Ishikawa (cell line): ENCODE results near the gene GARNL3.

Experiments used
- CEBPB ChIP-seq: IDR thresholded peaks from 2 replicates; pipeline ENCODE4 v1.6.1; 2012
- CREB1 ChIP-seq: IDR thresholded peaks from 2 replicates; pipeline ENCODE4 v1.6.1; 2012; ENCODE audit warnings: low read depth
- EGR1 ChIP-seq: IDR thresholded peaks from 2 replicates; pipeline ENCODE4 v1.6.1; 2012
- EP300 ChIP-seq: IDR thresholded peaks from 2 replicates; pipeline ENCODE4 v1.6.1; 2012; ENCODE audit warnings: borderline replicate concordance
- FOXM1 ChIP-seq: IDR thresholded peaks from 2 replicates; pipeline ENCODE4 v1.6.1; 2012; ENCODE audit warnings: low read depth, borderline replicate concordance
- NFIC ChIP-seq: IDR thresholded peaks from 2 replicates; pipeline ENCODE4 v1.6.1; 2012
- RAD21 ChIP-seq: IDR thresholded peaks from 2 replicates; pipeline ENCODE4 v1.6.1; 2012; ENCODE audit warnings: low read depth
- TAF1 ChIP-seq: IDR thresholded peaks from 2 replicates; pipeline ENCODE4 v1.6.1; 2012; ENCODE audit warnings: low read depth, mild to moderate bottlenecking
- TCF12 ChIP-seq: IDR thresholded peaks from 2 replicates; pipeline ENCODE4 v1.6.1; 2012; ENCODE audit warnings: low read depth
- TEAD4 ChIP-seq: IDR thresholded peaks from 2 replicates; pipeline ENCODE4 v1.6.1; 2012
- YY1 ChIP-seq: IDR thresholded peaks from 2 replicates; pipeline ENCODE4 v1.6.1; 2012; ENCODE audit warnings: low read depth
- ZBTB7A ChIP-seq: IDR thresholded peaks from 2 replicates; pipeline ENCODE4 v1.6.1; 2012; ENCODE audit warnings: low read depth
- TF ChIP-seq, protein P1 (sequence below): IDR thresholded peaks from 2 replicates; pipeline ENCODE4 v1.6.1; 2012; ENCODE audit warnings: low read depth, mild to moderate bottlenecking
- TF ChIP-seq, protein P2 (sequence below): IDR thresholded peaks from 2 replicates; pipeline ENCODE4 v1.6.1; 2012
- TF ChIP-seq, protein P3 (sequence below): IDR thresholded peaks from 2 replicates; pipeline ENCODE4 v1.6.1; 2012

Gene GARNL3

DNA sequence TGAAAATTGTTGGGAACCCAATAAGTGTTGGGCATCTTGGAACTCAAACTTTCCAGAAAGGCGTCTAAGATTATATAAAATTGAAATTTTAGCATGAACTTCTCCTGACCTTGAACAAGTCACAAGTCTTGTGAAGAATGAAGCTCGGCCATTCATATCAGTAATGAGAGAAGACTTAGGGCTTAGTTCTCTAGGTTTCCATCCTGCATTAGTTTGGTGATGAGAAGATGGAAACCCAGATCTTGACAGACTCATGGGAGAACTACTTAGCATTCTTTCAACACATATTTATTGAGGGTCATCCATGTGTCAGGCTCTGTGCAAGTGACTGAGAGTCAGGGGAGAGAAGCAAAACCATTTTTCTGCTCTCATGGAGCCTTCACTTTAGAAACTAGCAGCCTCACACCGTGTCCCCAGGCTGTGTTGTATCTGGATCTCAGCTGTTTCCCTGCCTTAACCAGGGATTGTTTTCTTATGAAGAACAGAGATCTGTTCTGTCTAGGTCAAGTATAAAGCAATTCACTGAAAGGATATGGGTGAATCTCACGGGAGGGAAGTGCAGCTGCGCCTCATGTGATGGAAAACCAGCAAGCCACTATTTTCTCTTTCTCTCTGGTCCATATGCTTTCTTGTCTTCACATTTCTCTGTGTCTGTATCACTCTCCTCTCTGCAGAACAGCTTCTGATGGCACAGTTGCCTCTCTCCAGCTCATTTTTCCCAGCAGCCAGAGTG lies 3.4 kb downstream of the GARNL3 start:
- TF ChIP-seq, protein P1, sequence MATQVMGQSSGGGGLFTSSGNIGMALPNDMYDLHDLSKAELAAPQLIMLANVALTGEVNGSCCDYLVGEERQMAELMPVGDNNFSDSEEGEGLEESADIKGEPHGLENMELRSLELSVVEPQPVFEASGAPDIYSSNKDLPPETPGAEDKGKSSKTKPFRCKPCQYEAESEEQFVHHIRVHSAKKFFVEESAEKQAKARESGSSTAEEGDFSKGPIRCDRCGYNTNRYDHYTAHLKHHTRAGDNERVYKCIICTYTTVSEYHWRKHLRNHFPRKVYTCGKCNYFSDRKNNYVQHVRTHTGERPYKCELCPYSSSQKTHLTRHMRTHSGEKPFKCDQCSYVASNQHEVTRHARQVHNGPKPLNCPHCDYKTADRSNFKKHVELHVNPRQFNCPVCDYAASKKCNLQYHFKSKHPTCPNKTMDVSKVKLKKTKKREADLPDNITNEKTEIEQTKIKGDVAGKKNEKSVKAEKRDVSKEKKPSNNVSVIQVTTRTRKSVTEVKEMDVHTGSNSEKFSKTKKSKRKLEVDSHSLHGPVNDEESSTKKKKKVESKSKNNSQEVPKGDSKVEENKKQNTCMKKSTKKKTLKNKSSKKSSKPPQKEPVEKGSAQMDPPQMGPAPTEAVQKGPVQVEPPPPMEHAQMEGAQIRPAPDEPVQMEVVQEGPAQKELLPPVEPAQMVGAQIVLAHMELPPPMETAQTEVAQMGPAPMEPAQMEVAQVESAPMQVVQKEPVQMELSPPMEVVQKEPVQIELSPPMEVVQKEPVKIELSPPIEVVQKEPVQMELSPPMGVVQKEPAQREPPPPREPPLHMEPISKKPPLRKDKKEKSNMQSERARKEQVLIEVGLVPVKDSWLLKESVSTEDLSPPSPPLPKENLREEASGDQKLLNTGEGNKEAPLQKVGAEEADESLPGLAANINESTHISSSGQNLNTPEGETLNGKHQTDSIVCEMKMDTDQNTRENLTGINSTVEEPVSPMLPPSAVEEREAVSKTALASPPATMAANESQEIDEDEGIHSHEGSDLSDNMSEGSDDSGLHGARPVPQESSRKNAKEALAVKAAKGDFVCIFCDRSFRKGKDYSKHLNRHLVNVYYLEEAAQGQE, result no peak
- TF ChIP-seq ZBTB7A (no peak), FOXM1 (no peak), YY1 (no peak), NFIC (no peak), CEBPB (no peak), EP300 (no peak), CREB1 (no peak), EGR1 (no peak), RAD21 (no peak), TCF12 (no peak), TAF1 (no peak), TEAD4 (no peak)
- TF ChIP-seq, protein P2, sequence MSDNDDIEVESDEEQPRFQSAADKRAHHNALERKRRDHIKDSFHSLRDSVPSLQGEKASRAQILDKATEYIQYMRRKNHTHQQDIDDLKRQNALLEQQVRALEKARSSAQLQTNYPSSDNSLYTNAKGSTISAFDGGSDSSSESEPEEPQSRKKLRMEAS, result no peak
- TF ChIP-seq, protein P3, sequence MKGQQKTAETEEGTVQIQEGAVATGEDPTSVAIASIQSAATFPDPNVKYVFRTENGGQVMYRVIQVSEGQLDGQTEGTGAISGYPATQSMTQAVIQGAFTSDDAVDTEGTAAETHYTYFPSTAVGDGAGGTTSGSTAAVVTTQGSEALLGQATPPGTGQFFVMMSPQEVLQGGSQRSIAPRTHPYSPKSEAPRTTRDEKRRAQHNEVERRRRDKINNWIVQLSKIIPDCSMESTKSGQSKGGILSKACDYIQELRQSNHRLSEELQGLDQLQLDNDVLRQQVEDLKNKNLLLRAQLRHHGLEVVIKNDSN, result no peak

GRCh38 chr9:127269449-127269848 lies 4.9 kb downstream of the GARNL3 start:
- TF ChIP-seq, protein P2, result no peak

- TF ChIP-seq RAD21 (no peak), YY1 (no peak), ZBTB7A (no peak), FOXM1 (no peak), NFIC (no peak), TAF1 (no peak), CREB1 (no peak), CEBPB (no peak), EGR1 (no peak), EP300 (no peak), TCF12 (no peak), TEAD4 (no peak)
- TF ChIP-seq, protein P2, result no peak
- TF ChIP-seq, protein P3, result no peak
- TF ChIP-seq, protein P1, result no peak
These were observed 8.8 kb downstream of the GARNL3 start for GRCh38 chr9:127273326-127273725.

DNA sequence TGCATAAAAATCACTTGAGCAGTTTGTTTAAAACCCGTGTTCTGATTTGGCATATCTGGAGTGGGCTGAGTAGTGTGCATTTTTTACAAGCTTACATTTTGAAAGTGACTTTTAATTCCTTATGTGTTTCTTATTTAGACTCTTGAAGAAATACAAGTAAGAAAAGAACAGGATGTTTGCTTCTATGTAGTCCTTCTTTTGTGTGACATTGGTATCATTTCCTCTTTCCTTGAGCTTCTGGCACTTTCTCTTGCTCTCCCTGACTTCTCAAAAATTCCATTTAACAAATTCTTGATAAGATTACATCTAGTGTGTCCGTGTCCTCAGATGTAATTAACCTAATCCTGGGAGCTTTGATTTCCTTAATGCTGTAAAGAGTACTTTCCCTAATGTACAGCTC lies 12.5 kb downstream of the GARNL3 start:
- TF ChIP-seq EGR1 (no peak), EP300 (no peak), YY1 (no peak)

DNA sequence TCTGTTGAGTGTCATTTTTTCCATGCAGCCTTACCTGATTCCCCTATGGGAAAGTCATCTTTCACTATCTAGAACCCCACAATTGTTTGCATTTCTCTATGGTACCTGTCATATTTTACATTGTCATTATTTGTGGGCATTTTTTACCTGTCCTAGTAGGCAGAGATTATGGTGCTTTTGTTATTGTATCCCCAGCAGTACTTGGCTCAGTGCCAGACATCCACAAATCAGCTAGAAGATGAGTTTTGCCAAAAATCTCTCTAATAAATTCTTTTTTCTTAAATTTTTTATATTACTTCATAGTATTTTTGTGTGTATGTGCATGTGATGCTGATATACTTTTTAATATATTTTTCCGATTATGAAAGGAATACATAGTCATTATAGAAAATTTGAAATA lies 13.2 kb downstream of the GARNL3 start:
- peak; percentile 68 for TF ChIP-seq NFIC
- TF ChIP-seq, protein P1, result no peak
- TF ChIP-seq EGR1, result no peak
